ENCODE measurements around the gene KIAA1958.

Gene KIAA1958

GRCh38 chr9:112486221-112487007 is at the start of gene KIAA1958:
Gene KIAA1958 (plus strand): TSS chr9:112486827. CDS start chr9:112574081, 87,254 bp downstream.
- peak in 54 of 56 donors; percentile 4 to 84 (median 57) for DNase-seq

GRCh38 chr9:112437406-112437805 is 49.2 kb upstream of the KIAA1958 start:
- DNase-seq: no peak

- no peak for DNase-seq
Observed at GRCh38 chr9:112439171-112439570, 47.5 kb upstream of the KIAA1958 start.

- no peak for DNase-seq
Observed at GRCh38 chr9:112439825-112440224, 46.8 kb upstream of the KIAA1958 start.

GRCh38 chr9:112443200-112443599 is 43.4 kb upstream of the KIAA1958 start:
- peak in 9 of 56 donors; percentile 0 to 37 (median 6) for DNase-seq

- no peak for DNase-seq
Observed at GRCh38 chr9:112443636-112444035, 43.0 kb upstream of the KIAA1958 start.

GRCh38 chr9:112445196-112445595 is 41.4 kb upstream of the KIAA1958 start:
- no peak for DNase-seq

- DNase-seq: no peak
Observed at GRCh38 chr9:112446080-112446479, 40.5 kb upstream of the KIAA1958 start.

- no peak for DNase-seq
Observed at GRCh38 chr9:112446526-112446925, 40.1 kb upstream of the KIAA1958 start.

GRCh38 chr9:112447283-112447761 is 39.3 kb upstream of the KIAA1958 start:
- no peak for DNase-seq

- DNase-seq: no peak
Observed at GRCh38 chr9:112462855-112463254, 23.8 kb upstream of the KIAA1958 start.

- DNase-seq: no peak
Observed at GRCh38 chr9:112465352-112465751, 21.3 kb upstream of the KIAA1958 start.

GRCh38 chr9:112472996-112473395 is 13.6 kb upstream of the KIAA1958 start:
- no peak for DNase-seq

- DNase-seq: no peak
Observed at GRCh38 chr9:112473986-112474385, 12.6 kb upstream of the KIAA1958 start.

GRCh38 chr9:112475318-112475717 is 11.3 kb upstream of the KIAA1958 start:
- DNase-seq: no peak

- no peak for DNase-seq
Observed at GRCh38 chr9:112477330-112477729, 9.3 kb upstream of the KIAA1958 start.

GRCh38 chr9:112479221-112479620 is 7.4 kb upstream of the KIAA1958 start:
- DNase-seq: no peak

GRCh38 chr9:112484607-112485006 is 2.0 kb upstream of the KIAA1958 start:
- no peak for DNase-seq

- no peak for DNase-seq
Observed at GRCh38 chr9:112485574-112485973, 1.1 kb upstream of the KIAA1958 start.

GRCh38 chr9:112487008-112487798 is 576 bp downstream of the KIAA1958 start:
- DNase-seq: peak in 45 of 56 donors; percentile 12 to 80 (median 49)

- DNase-seq: peak in 1 of 56 donors; percentile 18
Observed at GRCh38 chr9:112487799-112488340, 1.2 kb downstream of the KIAA1958 start.

- DNase-seq: no peak
Observed at GRCh38 chr9:112489039-112489546, 2.5 kb downstream of the KIAA1958 start.

Data from nucleus accumbens (tissue), 56 donors.